Activated T-cell treated with anti-CD3 and anti-CD28 coated beads, Interleukin-2, amount 50 U/mL, for 1 hour (primary cell): ENCODE measurements around the gene TIMM8B.
"Not testable (repeated sequence)": the region's sequence is repeated elsewhere in the genome, so short reads cannot be mapped to it uniquely, and the experiment has no call there.

Experiments used
- DNase-seq: peaks from one replicate; pipeline ENCODE4 v3.0.0-alpha.2; 2020

TIMM8B gene

DNA sequence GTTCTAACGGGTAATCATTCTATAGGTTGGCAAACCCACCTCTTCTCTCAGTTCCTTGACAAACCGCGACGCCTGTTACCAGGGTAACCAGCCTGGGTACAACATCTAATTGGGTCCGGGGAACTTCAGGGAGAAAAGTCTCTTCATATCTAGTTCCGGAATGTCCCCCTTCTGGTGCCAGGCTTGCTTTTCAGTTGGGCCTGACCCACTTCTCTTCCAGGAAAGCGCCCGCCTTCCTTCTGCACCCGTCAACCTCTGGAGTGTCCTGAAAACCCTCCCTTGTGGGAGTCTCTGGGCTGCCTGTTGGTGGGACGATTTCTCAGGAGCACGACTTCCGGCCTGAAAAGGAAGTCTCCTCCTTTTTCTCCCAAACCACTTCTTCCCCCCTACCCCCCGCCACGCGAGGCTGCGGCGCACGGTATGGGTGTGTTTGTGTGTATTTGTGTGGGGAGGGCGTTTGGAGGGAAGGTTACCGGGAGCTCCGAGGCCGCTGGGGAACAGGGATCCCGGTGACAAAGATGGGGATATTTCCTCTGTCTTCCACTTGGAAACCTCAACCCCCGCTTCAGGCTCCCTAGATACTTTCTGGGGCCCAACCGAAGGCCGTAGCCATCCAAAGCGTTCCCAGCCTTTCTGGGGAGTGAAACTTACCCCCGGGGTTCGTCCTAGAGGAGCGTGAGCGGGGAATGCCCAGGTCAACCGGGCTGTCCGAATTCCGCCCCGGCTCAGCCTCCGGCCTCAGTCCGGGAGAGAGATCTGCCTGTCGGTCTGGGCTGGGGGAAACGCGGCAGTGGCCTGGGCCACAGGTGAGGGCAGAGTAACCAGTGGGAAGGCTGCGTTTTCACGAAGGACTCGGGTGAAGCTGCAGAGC lies 12.4 kb downstream of the TIMM8B start, which contains the start of the genes NKAPD1 and PIH1D2:
Gene NKAPD1, plus strand, starts transcription at position 359 of the 871 bp plus-strand sequence. CDS start 1,276 bp downstream, outside the sequence.
Gene PIH1D2, minus strand, starts transcription at position 77 of the 871 bp plus-strand sequence. CDS start 843 bp downstream, outside the sequence.
- DNase-seq, result peak; percentile 81

DNA sequence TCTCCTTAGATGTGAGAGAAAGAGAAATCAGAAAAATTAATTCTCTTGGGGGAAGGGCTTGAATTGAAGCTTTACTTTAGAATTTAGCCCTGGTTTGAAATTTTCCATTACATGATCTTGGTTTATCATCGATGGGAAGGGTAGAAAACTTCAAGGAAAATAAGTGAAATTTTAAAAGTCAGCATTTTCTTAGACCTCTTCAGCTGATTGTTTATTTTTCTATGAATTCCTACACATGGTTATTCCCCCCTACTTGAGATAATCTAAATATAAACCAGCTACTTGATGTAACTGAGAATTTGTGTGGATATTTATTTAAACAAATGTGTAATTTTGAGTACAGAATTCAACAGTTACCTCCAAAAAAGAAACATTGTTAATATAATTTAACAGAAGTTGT lies 23.6 kb downstream of the TIMM8B start:
- DNase-seq, result no peak

DNA sequence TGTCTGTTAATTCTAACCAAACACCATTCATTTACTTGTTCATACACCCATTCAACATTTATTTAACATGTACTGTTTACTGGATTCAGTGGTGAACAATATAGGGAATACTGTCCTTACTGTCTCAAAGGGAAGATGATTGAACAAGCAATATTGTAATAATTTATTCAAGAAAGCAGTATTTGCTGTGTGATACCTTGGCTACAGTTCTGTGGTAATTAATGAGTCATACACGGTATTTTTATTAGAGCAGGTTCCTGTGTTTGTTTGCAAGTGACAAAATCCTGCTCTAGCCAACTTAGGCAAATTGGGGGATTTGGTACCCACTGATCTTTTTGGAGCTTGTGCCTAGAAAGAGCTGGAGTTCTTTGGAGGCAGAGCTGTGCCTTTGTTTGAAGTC lies 28.5 kb downstream of the TIMM8B start:
- DNase-seq, result no peak

DNA sequence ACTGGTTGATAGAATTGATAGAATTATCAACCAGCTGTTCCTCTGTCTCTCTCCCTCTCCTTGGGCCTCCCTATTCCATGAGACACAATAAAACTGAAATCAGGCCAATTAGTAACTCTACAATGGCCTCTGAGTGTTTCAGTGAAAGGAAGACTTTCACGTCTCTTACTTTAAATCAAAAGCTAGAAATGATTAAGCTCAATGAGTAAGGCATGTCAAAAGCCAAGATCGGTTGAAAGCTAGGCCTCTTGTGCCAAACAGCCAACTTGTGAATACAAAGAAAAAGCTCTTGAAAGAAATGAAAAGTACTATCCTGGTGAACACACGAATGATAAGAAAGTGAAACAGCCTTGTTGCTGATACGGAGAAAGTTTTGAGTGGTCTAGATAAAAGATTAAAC lies 29.4 kb downstream of the TIMM8B start:
- no peak for DNase-seq

- DNase-seq, result no peak
These were observed 34.8 kb downstream of the TIMM8B start for GRCh38 chr11:112051768-112052167.

DNA sequence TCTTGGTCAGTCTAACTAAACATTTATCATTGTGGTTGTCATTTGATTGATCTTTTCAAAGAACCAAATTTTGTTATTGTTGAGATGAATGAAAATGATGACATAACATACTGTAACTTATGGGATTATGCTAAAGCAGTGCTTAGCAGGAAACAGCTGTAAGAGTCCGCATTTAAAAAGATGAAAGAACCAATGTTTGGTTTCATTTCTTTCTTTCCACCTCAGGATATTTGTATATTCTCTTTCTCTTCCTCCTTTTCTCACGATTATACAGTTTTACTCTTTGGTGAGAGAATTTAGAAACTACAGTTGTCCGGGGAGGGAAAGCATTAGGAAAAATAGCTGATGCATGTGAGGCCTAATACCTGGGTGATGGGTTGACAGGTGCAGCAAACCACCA lies 35.8 kb downstream of the TIMM8B start:
- no peak for DNase-seq

DNA sequence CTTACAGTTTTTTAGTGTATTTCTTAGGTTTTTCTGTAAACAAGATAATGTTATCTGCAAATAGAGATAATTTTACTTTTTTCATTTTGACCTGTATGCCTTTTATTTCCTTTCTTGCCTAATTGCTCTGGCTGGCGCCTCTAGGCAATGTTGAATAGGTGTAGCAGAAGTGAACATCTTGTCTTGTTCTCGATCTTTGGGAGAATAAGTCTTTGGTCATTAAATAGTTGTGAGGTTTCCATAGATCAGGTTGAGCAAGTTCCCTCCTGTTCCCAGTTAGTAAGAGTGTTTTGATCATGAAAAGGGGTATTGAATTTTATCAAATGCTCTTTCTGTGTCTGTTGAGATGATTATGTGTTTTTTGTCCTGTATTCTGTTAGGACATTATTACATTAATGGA lies 36.8 kb downstream of the TIMM8B start:
- DNase-seq, result no peak

- DNase-seq, result not testable (repeated sequence)
These were observed 38.3 kb downstream of the TIMM8B start for GRCh38 chr11:112048256-112048655.

DNA sequence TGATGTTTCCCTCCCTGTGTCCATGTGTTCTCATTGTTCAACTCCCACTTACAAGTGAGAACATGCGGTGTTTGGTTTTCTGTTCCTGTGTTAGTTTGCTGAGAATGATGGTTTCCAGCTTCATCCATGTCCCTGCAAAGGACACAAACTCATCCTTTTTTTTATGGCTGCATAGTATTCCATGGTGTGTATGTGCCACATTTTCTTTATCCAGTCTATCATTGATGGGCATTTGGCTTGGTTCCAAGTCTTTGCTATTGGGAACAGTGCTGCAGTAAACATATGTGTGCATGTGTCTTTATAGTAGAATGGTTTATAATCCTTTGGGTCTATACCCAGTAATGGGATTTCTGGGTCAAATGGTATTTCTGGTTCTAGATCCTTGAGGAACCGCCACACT lies 39.9 kb downstream of the TIMM8B start:
- DNase-seq, result not testable (repeated sequence)

- DNase-seq, result no peak
These were observed 41.6 kb downstream of the TIMM8B start for GRCh38 chr11:112044961-112045360.

DNA sequence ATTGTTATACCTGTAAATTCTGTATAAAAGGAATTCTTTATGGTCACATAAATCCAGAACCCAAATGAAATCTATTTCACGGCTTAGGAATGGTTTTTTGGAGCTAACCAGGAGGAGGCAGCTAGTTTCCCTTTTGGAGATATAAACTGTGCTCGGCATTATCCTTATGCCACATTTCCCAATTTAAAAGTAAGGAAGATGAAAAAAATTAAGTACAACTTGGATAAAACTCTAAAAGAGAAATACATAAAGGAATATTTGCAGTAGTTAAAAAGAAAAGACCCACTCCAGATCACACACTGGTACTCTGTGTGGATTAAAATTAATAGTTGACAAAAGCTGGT lies 43.6 kb downstream of the TIMM8B start:
- no peak for DNase-seq

DNA sequence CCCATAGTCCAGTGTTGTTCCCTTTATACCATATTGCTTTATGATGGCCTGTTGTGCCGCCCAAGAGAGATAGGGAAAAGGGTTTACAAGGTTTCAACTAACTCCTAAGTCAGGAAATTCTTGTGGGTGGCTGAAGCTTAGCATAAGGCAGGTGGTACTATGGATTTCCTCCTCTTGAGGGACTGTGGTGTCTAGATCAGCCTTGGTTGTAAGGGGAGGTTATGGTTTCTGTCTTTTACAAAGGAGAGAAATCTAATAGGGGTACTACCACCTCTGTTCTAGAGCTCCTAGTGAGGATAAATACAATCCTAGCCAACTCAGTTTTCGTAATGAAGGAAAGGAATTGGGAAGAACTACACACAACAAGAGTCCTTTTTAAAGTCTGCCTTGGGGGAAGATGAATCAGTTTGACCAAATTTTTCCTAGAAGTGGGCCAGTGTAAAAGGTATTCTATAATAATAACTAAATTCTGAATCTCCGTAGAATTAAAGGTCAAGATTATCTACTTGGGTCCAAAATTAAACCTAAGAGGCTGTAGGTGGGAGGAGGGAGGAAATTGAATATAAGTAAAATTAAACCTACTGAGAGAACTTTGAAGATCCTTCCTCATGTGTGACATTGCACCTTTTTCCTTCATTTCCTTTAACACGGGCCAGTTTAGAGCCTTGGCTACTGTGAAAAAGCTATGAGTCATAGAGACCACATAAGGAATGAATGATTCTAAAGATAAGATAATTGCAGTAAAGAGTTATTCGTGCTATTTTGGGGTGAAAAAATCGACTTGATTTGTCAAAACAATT lies 44.2 kb downstream of the TIMM8B start:
- no peak for DNase-seq

GRCh38 chr11:112037527-112037926 lies 49.0 kb downstream of the TIMM8B start:
- DNase-seq, result no peak
